ENCODE data around the gene RXFP2. TPM values are rescaled to one million over a fixed set of nuclear protein-coding genes. Genes with fewer than 3 reads are reported as not detected.

The RXFP2 gene
- total RNA-seq, 1 experiment from 2014 or later, result not detected

DNA sequence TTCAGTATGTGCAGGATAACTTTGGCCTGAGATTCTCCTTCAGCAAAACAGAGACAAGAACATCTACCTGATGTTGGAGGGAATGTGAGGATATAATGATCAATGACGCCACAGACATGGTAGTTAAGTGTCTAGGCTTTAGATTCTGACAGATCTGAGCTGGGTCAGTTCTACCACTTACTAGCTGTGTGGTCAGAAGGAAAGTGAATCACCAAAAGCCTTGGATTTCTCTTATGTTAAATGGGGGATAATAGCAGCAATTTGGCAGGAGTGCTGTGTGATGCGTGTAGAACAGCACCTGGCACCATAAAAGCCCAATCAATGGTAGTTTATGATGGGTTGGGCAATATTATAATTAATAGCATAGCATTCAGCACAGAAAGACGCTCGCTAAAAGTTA lies 41.7 kb downstream of the RXFP2 start:
- CTCF ChIA-PET, result no interaction called here
- no TSS peak for BruUV-seq (replicated peaks)

DNA sequence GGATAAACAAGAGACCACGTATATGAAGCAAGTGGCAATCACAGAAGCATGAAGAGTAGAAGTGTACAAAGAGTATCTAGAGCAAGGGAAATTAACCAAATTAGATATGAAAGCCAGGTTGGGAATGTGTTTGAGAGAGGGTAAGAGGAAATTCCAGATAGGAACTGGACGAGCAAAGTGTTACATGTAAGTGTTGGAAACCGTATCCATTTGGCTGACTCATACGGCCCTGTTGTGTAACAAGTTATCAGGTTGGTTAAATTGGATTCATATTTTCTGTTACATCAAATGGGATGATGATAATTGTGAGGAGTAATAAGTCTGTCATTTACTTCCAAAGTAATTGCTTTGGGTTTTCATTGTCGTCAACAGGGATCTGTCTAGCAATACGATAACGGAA lies 46.7 kb downstream of the RXFP2 start:
- Histone ChIP-seq H3K9me3 (no peaks in the 10 kb centered on the region), H3K27me3 (replicated peaks; ENCODE audit: control insufficient read depth, insufficient read depth, low read length) (no peaks in the 10 kb centered on the region), H3K4me1 (no peaks in the 10 kb centered on the region), H3K36me3 (ENCODE audit: control insufficient read depth, insufficient read depth, low read length) (no peaks in the 10 kb centered on the region), H3K4me3 (ENCODE audit: low read depth, low read length) (no peak overlapping the region)
- BruUV-seq (replicated peaks), result no TSS peak
- H3K9me3 Mint-ChIP-seq (ENCODE audit: unreplicated experiment), result no peaks in the 10 kb centered on the region
- ChIA-PET POLR2A (no interaction called here), CTCF (interaction anchor here (0.9 kb wide), 1 partner anchor 354 kb away, joined by 6 read pairs; no protein-coding TSS in a partner anchor)
- DNase-seq, result no peak
- peaks cover 14% of the 10 kb centered on the region for H3K27me3 Mint-ChIP-seq (ENCODE audit: insufficient read depth, unreplicated experiment)
- no peaks in the 10 kb centered on the region for H3K36me3 Mint-ChIP-seq (ENCODE audit: insufficient read depth, unreplicated experiment)
- H3K4me1 Mint-ChIP-seq (ENCODE audit: low read depth, unreplicated experiment), result no peaks in the 10 kb centered on the region
- TF ChIP-seq, protein P1, sequence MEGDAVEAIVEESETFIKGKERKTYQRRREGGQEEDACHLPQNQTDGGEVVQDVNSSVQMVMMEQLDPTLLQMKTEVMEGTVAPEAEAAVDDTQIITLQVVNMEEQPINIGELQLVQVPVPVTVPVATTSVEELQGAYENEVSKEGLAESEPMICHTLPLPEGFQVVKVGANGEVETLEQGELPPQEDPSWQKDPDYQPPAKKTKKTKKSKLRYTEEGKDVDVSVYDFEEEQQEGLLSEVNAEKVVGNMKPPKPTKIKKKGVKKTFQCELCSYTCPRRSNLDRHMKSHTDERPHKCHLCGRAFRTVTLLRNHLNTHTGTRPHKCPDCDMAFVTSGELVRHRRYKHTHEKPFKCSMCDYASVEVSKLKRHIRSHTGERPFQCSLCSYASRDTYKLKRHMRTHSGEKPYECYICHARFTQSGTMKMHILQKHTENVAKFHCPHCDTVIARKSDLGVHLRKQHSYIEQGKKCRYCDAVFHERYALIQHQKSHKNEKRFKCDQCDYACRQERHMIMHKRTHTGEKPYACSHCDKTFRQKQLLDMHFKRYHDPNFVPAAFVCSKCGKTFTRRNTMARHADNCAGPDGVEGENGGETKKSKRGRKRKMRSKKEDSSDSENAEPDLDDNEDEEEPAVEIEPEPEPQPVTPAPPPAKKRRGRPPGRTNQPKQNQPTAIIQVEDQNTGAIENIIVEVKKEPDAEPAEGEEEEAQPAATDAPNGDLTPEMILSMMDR (IDR thresholded peaks at IDR 0.05; ENCODE audit: insufficient read depth in 1 of 2, low read depth in 1 of 2, low read length in 1 of 2, severe bottlenecking in 1 of 2, unreplicated experiment in 1 of 2), result no peak
- no peak overlapping the region for H3K4me3 Mint-ChIP-seq (ENCODE audit: unreplicated experiment)
- no peak overlapping the region for H3K27ac Mint-ChIP-seq (ENCODE audit: unreplicated experiment)
- intact Hi-C loops (cut with micrococcal nuclease; ENCODE audit: unreplicated experiment), result no loop called here

More for the DNA sequence above, 41.7 kb downstream of the RXFP2 start:
- TF ChIP-seq, protein P1 (IDR thresholded peaks at IDR 0.05; ENCODE audit: insufficient read depth in 1 of 2, low read depth in 1 of 2, low read length in 1 of 2, severe bottlenecking in 1 of 2, unreplicated experiment in 1 of 2), result no peak
- no peaks in the 10 kb centered on the region for H3K36me3 Mint-ChIP-seq (ENCODE audit: insufficient read depth, unreplicated experiment)
- Histone ChIP-seq H3K4me3 (ENCODE audit: low read depth, low read length) (no peak overlapping the region), H3K9me3 (no peaks in the 10 kb centered on the region), H3K27me3 (replicated peaks; ENCODE audit: control insufficient read depth, insufficient read depth, low read length) (no peaks in the 10 kb centered on the region; the same call in 1 of the 2 replicates), H3K36me3 (ENCODE audit: control insufficient read depth, insufficient read depth, low read length) (no peaks in the 10 kb centered on the region), H3K4me1 (no peaks in the 10 kb centered on the region)
- POLR2A ChIA-PET, result no interaction called here
- intact Hi-C loops (cut with micrococcal nuclease; ENCODE audit: unreplicated experiment), result no loop called here
- H3K27me3 Mint-ChIP-seq (ENCODE audit: insufficient read depth, unreplicated experiment), result peaks cover 24% of the 10 kb centered on the region
- no peaks in the 10 kb centered on the region for H3K9me3 Mint-ChIP-seq (ENCODE audit: unreplicated experiment)
- H3K4me1 Mint-ChIP-seq (ENCODE audit: low read depth, unreplicated experiment), result no peaks in the 10 kb centered on the region
- no peak overlapping the region for H3K4me3 Mint-ChIP-seq (ENCODE audit: unreplicated experiment)
- H3K27ac Mint-ChIP-seq (ENCODE audit: unreplicated experiment), result no peak overlapping the region
- DNase-seq, result no peak

DNA sequence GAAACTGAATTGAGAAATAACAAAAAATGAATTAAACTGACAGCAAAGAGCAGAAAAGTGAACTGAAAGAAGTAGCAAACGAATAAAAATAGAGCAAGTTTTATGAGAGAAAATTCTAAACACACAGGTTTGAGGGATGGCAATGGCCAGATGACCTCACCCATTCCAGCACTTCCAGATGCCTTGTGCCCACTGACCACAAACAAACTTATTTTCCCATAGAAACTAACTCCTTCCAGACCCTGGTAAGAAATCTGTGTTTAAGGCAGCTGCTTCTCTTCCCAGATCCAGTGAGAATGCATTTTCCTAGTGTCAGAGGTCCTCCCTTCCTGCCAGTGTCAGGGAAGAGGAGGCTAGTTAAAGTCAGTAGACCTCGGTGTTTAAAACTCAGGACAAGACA lies 51.7 kb downstream of the RXFP2 start:
- no peak overlapping the region for H3K4me3 ChIP-seq (ENCODE audit: low read depth, low read length)
- no TSS peak for BruUV-seq (replicated peaks)
- H3K36me3 ChIP-seq (ENCODE audit: control insufficient read depth, insufficient read depth, low read length), result no peaks in the 10 kb centered on the region
- CTCF ChIA-PET, result no interaction called here
- H3K9me3 ChIP-seq, result no peaks in the 10 kb centered on the region
- 0 out of 2 replicates have a peak, but pooled peaks cover 6% of the 10 kb centered on the region for H3K4me1 ChIP-seq
- H3K27me3 Mint-ChIP-seq (ENCODE audit: insufficient read depth, unreplicated experiment), result peaks cover 4% of the 10 kb centered on the region
- POLR2A ChIA-PET, result no interaction called here
- no peak overlapping the region for H3K4me3 Mint-ChIP-seq (ENCODE audit: unreplicated experiment)
- H3K27me3 ChIP-seq (replicated peaks; ENCODE audit: control insufficient read depth, insufficient read depth, low read length), result no peaks in the 10 kb centered on the region
- H3K27ac Mint-ChIP-seq (ENCODE audit: unreplicated experiment), result no peak overlapping the region
- H3K4me1 Mint-ChIP-seq (ENCODE audit: low read depth, unreplicated experiment), result peaks cover 7% of the 10 kb centered on the region
- H3K9me3 Mint-ChIP-seq (ENCODE audit: unreplicated experiment), result no peaks in the 10 kb centered on the region
- no peak for DNase-seq
- H3K36me3 Mint-ChIP-seq (ENCODE audit: insufficient read depth, unreplicated experiment), result no peaks in the 10 kb centered on the region
- intact Hi-C loops (cut with micrococcal nuclease; ENCODE audit: unreplicated experiment), result no loop called here
- TF ChIP-seq, protein P1 (IDR thresholded peaks at IDR 0.05; ENCODE audit: insufficient read depth in 1 of 2, low read depth in 1 of 2, low read length in 1 of 2, severe bottlenecking in 1 of 2, unreplicated experiment in 1 of 2), result no peak

All from Caco-2 (cell line).